Liver (tissue), 3 donors: Measurements from ENCODE around the gene NEUROG1.

Experiments used
- GABPA ChIP-seq, 2 donors: IDR thresholded peaks in 1 of 2; conservative IDR thresholded peaks in 1 of 2; 2 replicates each; pipeline ENCODE4 v1.6.1; 2016; ENCODE audit warnings: antibody characterized with exemption in 2 of 2, mild to moderate bottlenecking in 1 of 2, moderate library complexity in 1 of 2
- RAD21 ChIP-seq, 2 donors: IDR thresholded peaks; 2 replicates each; pipeline ENCODE4 v1.6.1; 2016; ENCODE audit warnings: antibody characterized with exemption in 2 of 2, mild to moderate bottlenecking in 2 of 2
- TAF1 ChIP-seq: conservative IDR thresholded peaks from 2 replicates; pipeline ENCODE4 v1.6.1; 2016; ENCODE audit warnings: antibody characterized with exemption, mild to moderate bottlenecking
- YY1 ChIP-seq: IDR thresholded peaks from 2 replicates; pipeline ENCODE4 v1.6.1; 2016; ENCODE audit warnings: antibody characterized with exemption, mild to moderate bottlenecking
- TF ChIP-seq, protein P1 (sequence below): fragments of 150-350 bp; IDR thresholded peaks from 2 replicates; pipeline ENCODE4 v1.5.1; 2017; ENCODE audit warnings: improper control_type of control experiment, low read depth, low read length; ENCODE audit not compliant: missing input control
- TF ChIP-seq, protein P2 (sequence below): IDR thresholded peaks from 2 replicates; pipeline ENCODE4 v1.6.1; 2016; ENCODE audit warnings: antibody characterized with exemption
- TF ChIP-seq, protein P3 (sequence below): IDR thresholded peaks from 2 replicates; pipeline ENCODE4 v1.6.1; 2016; ENCODE audit warnings: antibody characterized with exemption
- donor health status: healthy.
- donor health status: healthy.

DNA sequence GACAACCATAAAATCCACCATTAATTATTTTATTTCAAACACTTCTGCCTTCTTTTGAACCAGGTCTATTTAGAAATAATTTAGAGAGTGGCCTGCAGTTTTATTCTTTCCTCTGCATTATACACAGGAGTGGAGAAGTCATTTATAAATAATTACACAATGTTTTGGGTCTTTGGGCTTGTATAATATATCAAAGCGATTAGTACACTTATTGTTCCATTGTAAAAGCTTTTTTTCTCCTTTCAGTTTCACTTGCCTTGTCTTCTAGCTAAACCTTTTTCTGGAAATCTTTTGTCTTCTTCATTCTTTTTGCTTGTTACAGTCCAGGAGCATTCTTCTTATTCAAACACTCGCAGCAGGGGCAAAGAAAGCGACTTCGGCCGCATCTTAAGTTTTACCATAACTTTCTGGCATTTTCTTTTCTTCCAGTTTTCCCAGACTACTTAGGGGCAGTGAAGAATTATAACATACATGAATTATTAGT is 7.3 kb upstream of the NEUROG1 start:
- TF ChIP-seq, protein P1, sequence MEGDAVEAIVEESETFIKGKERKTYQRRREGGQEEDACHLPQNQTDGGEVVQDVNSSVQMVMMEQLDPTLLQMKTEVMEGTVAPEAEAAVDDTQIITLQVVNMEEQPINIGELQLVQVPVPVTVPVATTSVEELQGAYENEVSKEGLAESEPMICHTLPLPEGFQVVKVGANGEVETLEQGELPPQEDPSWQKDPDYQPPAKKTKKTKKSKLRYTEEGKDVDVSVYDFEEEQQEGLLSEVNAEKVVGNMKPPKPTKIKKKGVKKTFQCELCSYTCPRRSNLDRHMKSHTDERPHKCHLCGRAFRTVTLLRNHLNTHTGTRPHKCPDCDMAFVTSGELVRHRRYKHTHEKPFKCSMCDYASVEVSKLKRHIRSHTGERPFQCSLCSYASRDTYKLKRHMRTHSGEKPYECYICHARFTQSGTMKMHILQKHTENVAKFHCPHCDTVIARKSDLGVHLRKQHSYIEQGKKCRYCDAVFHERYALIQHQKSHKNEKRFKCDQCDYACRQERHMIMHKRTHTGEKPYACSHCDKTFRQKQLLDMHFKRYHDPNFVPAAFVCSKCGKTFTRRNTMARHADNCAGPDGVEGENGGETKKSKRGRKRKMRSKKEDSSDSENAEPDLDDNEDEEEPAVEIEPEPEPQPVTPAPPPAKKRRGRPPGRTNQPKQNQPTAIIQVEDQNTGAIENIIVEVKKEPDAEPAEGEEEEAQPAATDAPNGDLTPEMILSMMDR = no peak
- TF ChIP-seq YY1 (no peak), RAD21 (IDR thresholded peaks at IDR 0.05) (no peak), TAF1 (no peak), GABPA (IDR thresholded peaks at IDR 0.05 in 1 of 2, conservative IDR thresholded peaks at IDR 0.05 in 1 of 2) (no peak)
- TF ChIP-seq, protein P2, sequence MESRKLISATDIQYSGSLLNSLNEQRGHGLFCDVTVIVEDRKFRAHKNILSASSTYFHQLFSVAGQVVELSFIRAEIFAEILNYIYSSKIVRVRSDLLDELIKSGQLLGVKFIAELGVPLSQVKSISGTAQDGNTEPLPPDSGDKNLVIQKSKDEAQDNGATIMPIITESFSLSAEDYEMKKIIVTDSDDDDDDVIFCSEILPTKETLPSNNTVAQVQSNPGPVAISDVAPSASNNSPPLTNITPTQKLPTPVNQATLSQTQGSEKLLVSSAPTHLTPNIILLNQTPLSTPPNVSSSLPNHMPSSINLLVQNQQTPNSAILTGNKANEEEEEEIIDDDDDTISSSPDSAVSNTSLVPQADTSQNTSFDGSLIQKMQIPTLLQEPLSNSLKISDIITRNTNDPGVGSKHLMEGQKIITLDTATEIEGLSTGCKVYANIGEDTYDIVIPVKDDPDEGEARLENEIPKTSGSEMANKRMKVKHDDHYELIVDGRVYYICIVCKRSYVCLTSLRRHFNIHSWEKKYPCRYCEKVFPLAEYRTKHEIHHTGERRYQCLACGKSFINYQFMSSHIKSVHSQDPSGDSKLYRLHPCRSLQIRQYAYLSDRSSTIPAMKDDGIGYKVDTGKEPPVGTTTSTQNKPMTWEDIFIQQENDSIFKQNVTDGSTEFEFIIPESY = no peak
- TF ChIP-seq, protein P3, sequence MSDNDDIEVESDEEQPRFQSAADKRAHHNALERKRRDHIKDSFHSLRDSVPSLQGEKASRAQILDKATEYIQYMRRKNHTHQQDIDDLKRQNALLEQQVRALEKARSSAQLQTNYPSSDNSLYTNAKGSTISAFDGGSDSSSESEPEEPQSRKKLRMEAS = no peak
